Ascending aorta (tissue), 2 donors: ENCODE data around the gene PCDH1. TPM values are rescaled to one million over a fixed set of nuclear protein-coding genes. Genes with fewer than 3 reads are reported as not detected.

Source experiments
- DNase-seq, 2 donors: peaks; one replicate each; pipeline ENCODE4 v3.0.0-alpha.2; 2019; ENCODE audit warnings: low spot score in 2 of 2
- H3K27ac ChIP-seq, 2 donors: fragments of 200-600 bp; sonication (generic); one replicate each; pipeline ENCODE4 v1.5.1; 2016 to 2017; ENCODE audit warnings: mild to moderate bottlenecking in 1 of 2
- H3K27me3 ChIP-seq: fragments of 200-600 bp; sonication (generic); one replicate; pipeline ENCODE4 v1.5.1; 2017
- H3K36me3 ChIP-seq, 2 donors: fragments of 200-600 bp; sonication (generic); one replicate each; pipeline ENCODE4 v1.5.1; 2016
- H3K4me1 ChIP-seq, 2 donors: fragments of 200-600 bp; sonication (generic); one replicate each; pipeline ENCODE4 v1.5.1; 2016 to 2017; ENCODE audit warnings: mild to moderate bottlenecking in 1 of 2
- H3K4me3 ChIP-seq, 2 donors: fragments of 200-600 bp; sonication (generic); one replicate each; pipeline ENCODE4 v1.5.1; 2016 to 2017; ENCODE audit warnings: mild to moderate bottlenecking in 1 of 2
- H3K9me3 ChIP-seq, 2 donors: fragments of 200-600 bp; sonication (generic); one replicate each; pipeline ENCODE4 v1.5.1; 2016
- intact Hi-C: fragments of 100-400 bp; cut with DNase I; formaldehyde crosslinking; loops from one replicate; pipeline ENCODE4 v1.15.1; 2023
- total RNA-seq: library from RNA; depleted of rRNA; stranded (reverse); fragments of >200 nt; gene quantifications from one replicate; pipeline ENCODE4 v1.1.0, GENCODE V29; 2016
- TF ChIP-seq, protein P1 (sequence below), 3 experiments: fragments of 200-600 bp in 2 of 3; fragments of 450-650 bp in 1 of 3; sonication (generic) in 2 of 3; IDR thresholded peaks; one replicate each; pipeline ENCODE4 v1.5.1; 2016 to 2019; ENCODE audit warnings: antibody characterized with exemption in 3 of 3, mild to moderate bottlenecking in 1 of 3, moderate library complexity in 1 of 3

The PCDH1 gene
- total RNA-seq, 1 donor from 2014 or later, result 165 TPM

DNA sequence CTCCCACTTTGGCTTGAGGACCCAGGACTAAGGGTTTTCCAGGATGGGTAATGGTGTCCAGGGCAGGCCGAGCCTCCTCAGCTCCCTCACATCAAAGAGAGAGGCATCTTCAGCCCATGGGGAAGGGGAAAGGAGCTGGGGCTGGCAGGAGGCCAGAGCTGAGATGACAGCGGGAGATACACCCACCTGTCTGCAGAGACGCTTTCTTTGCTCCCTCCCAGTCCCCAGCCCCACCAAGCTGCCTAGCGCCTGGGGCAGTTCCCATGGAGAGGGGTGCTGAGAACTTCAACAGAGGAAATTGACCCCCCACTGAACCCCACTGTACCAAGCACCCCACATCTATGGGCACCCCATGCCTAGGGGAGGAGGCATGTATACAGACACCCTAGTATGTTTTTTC lies 10.6 kb downstream of the PCDH1 start:
- Histone ChIP-seq H3K9me3 (no peaks in the 10 kb centered on the region), H3K27me3 (no peaks in the 10 kb centered on the region), H3K4me1 (no peaks in the 10 kb centered on the region), H3K4me3 (no peak overlapping the region), H3K36me3 (no peaks in the 10 kb centered on the region), H3K27ac (no peak overlapping the region)
- TF ChIP-seq, protein P1, sequence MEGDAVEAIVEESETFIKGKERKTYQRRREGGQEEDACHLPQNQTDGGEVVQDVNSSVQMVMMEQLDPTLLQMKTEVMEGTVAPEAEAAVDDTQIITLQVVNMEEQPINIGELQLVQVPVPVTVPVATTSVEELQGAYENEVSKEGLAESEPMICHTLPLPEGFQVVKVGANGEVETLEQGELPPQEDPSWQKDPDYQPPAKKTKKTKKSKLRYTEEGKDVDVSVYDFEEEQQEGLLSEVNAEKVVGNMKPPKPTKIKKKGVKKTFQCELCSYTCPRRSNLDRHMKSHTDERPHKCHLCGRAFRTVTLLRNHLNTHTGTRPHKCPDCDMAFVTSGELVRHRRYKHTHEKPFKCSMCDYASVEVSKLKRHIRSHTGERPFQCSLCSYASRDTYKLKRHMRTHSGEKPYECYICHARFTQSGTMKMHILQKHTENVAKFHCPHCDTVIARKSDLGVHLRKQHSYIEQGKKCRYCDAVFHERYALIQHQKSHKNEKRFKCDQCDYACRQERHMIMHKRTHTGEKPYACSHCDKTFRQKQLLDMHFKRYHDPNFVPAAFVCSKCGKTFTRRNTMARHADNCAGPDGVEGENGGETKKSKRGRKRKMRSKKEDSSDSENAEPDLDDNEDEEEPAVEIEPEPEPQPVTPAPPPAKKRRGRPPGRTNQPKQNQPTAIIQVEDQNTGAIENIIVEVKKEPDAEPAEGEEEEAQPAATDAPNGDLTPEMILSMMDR (IDR thresholded peaks at IDR 0.05), result no peak
- no peak for DNase-seq
- intact Hi-C loops, result no loop called here

DNA sequence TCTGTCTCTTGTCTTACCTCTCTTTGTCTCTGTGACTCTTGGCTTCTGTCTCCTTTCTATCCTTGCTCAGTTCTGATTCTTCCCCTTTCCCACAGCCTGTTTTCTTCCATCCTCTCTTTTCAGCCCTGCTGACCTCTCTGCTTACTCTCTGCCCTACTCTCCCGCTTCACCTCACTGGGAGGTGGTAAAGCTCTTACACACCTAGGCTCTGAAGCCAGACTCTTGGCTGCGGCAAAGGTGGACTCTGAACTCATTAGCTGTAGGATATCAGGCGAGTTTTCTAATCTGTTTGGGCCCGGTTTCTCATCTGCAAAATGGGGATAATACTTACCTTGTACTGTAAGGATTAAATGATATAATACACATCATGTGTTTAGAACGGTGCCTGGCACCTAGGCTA lies 11.1 kb downstream of the PCDH1 start:
- no peaks in the 10 kb centered on the region for H3K4me1 ChIP-seq
- H3K36me3 ChIP-seq, result no peaks in the 10 kb centered on the region
- H3K27me3 ChIP-seq, result no peaks in the 10 kb centered on the region
- TF ChIP-seq, protein P1 (IDR thresholded peaks at IDR 0.05), result no peak
- H3K9me3 ChIP-seq, result no peaks in the 10 kb centered on the region
- no peak overlapping the region for H3K4me3 ChIP-seq
- intact Hi-C loops, result no loop called here
- no peak overlapping the region for H3K27ac ChIP-seq
- DNase-seq, result no peak

DNA sequence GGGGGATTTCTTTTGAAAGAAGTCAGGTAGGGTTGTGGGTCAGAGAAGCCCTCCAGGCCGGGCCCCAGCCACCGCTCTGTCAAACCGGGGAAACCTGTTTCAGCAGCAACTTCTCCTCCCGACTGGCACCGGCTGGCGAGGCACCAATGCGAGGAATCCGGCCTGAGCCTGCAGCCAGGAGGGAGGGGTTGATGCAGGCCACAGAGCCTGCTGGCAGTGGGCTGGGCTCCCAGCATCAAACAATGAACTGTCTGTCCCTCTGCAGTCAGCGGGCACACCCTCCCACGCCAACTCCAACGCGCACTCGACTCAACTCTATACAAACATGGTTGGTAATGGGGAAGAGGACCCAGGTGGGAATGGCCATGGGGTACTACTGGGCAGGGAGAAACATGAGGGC lies 12.1 kb downstream of the PCDH1 start:
- intact Hi-C loops, result no loop called here
- no peak overlapping the region for H3K27ac ChIP-seq
- H3K4me1 ChIP-seq, result no peaks in the 10 kb centered on the region
- TF ChIP-seq, protein P1 (IDR thresholded peaks at IDR 0.05), result no peak
- DNase-seq, result no peak
- no peaks in the 10 kb centered on the region for H3K36me3 ChIP-seq
- H3K27me3 ChIP-seq, result no peaks in the 10 kb centered on the region
- H3K4me3 ChIP-seq, result no peak overlapping the region
- H3K9me3 ChIP-seq, result no peaks in the 10 kb centered on the region

DNA sequence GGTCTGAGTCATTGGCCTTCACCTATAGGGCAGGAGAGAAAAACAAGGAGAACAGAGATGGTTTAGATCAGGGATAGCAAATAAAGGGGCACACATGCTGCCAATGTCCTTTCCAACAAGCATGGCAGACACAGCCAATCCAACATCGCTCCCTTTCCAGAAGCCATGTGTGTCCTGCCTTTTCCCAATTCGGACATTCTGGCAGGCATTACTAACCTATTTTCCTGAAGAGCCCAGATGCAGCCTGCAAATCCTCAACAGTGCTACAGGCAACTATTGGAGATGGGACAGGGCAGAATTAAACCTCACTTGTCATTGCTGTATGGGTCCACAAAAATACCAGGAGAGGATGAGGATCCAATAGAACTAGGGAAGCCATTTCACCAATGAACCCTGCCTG lies 12.8 kb downstream of the PCDH1 start:
- no peaks in the 10 kb centered on the region for H3K4me1 ChIP-seq
- H3K4me3 ChIP-seq, result no peak overlapping the region
- H3K27me3 ChIP-seq, result no peaks in the 10 kb centered on the region
- no peak for DNase-seq
- no peak overlapping the region for H3K27ac ChIP-seq
- intact Hi-C loops, result no loop called here
- TF ChIP-seq, protein P1 (IDR thresholded peaks at IDR 0.05), result no peak
- no peaks in the 10 kb centered on the region for H3K9me3 ChIP-seq
- no peaks in the 10 kb centered on the region for H3K36me3 ChIP-seq

DNA sequence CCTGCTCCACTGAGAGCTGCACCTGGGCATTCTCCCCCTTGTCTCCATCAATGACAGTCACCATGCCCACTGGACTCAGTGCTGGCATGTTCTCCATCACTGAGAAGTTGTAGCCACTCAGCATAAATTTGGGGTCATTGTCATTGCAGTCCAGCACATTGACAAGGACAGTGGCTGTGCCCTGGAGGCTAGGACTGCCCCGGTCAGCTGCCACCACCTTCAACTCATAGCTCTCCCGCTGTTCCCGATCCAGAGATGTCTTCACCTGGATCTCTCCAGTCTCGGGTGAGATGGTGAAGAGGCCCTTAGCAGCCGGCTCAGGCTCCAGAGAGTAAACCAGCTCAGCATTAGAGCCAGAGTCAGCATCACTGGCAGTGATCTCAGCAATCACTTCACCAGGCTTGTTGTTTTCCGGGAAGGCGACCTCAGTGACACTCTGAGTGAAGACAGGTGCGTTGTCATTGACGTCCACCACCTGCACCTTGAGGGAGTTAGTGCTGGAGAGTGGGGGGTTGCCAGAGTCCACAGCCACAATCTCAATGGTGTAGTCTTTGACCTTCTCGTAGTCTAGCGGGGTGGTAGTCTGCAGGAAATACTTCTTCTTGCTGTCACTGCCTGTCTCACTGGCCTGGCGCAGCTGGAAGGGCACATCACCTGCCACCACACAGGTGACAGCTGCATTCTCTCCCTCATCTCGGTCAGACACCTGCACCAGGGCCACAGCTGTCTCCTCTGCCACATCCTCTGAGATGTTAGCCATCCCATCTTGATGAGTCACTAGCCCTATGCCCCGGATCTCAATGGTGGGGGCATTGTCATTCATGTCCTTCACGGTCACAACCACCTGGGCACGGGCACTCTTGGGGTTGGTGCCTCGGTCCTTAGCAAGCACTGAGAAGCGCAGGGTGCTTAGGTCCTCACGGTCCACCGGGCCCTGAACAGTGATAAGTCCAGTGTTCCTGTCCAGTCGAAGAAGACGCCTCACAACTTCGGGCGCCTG lies 13.5 kb downstream of the PCDH1 start:
- Histone ChIP-seq H3K4me1 (no peaks in the 10 kb centered on the region), H3K4me3 (no peak overlapping the region), H3K9me3 (no peaks in the 10 kb centered on the region), H3K27ac (no peak overlapping the region), H3K36me3 (no peaks in the 10 kb centered on the region), H3K27me3 (no peaks in the 10 kb centered on the region)
- no peak for DNase-seq
- intact Hi-C loops, result no loop called here
- TF ChIP-seq, protein P1 (IDR thresholded peaks at IDR 0.05), result no peak
